Smooth muscle cell (in vitro differentiated cells): ENCODE data around the gene HSD11B1L. TPM values are rescaled to one million over a fixed set of nuclear protein-coding genes. Genes with fewer than 3 reads are reported as not detected.

ENCODE experiments used
- DNase-seq: peaks from one replicate; lab custom pipeline; 2025; ENCODE audit not compliant: unreplicated experiment; lab: John Stamatoyannopoulos, UW
- H2AFZ ChIP-seq: fragments of 200-600 bp; sonication (generic); 2 replicates; pipeline ENCODE4 v1.6.0; 2016; ENCODE audit warnings: antibody characterized with exemption, low read depth, mild to moderate bottlenecking
- H3F3A ChIP-seq: fragments of 200-600 bp; sonication (generic); 2 replicates; pipeline ENCODE4 v1.6.0; 2017; ENCODE audit warnings: antibody characterized with exemption, low read depth
- H3K27ac ChIP-seq: fragments of 200-600 bp; sonication (generic); 2 replicates; pipeline ENCODE4 v1.5.1; 2016; ENCODE audit warnings: low read depth, mild to moderate bottlenecking
- H3K27me3 ChIP-seq: fragments of 200-600 bp; sonication (generic); 2 replicates; pipeline ENCODE4 v1.6.1; 2016; ENCODE audit warnings: low read depth, mild to moderate bottlenecking
- H3K36me3 ChIP-seq: fragments of 200-600 bp; sonication (generic); 2 replicates; pipeline ENCODE4 v1.5.1; 2016; ENCODE audit warnings: low read depth
- H3K4me1 ChIP-seq: fragments of 200-600 bp; sonication (generic); 2 replicates; pipeline ENCODE4 v1.5.1; 2016; ENCODE audit warnings: low read depth
- H3K4me2 ChIP-seq: fragments of 200-600 bp; sonication (generic); 2 replicates; pipeline ENCODE4 v1.6.0; 2016; ENCODE audit warnings: mild to moderate bottlenecking
- H3K4me3 ChIP-seq: fragments of 200-600 bp; sonication (generic); 2 replicates; pipeline ENCODE4 v1.5.1; 2016; ENCODE audit warnings: mild to moderate bottlenecking
- H3K79me2 ChIP-seq: fragments of 200-600 bp; sonication (generic); 2 replicates; pipeline ENCODE4 v1.6.0; 2016; ENCODE audit warnings: low read depth, mild to moderate bottlenecking
- H3K9ac ChIP-seq: fragments of 200-600 bp; sonication (generic); 2 replicates; pipeline ENCODE4 v1.6.0; 2016; ENCODE audit warnings: low read depth
- H3K9me3 ChIP-seq: fragments of 200-600 bp; sonication (generic); replicated peaks from 2 replicates; pipeline ENCODE4 v1.5.1; 2016; ENCODE audit warnings: low read depth
- H4K20me1 ChIP-seq: fragments of 200-600 bp; sonication (generic); 2 replicates; pipeline ENCODE4 v1.6.0; 2016; ENCODE audit warnings: low read depth
- CTCF ChIP-seq: fragments of 200-600 bp; sonication (generic); IDR thresholded peaks from 2 replicates; pipeline ENCODE4 v1.5.1; 2017; ENCODE audit warnings: borderline replicate concordance, mild to moderate bottlenecking, antibody characterized with exemption; ENCODE audit not compliant: insufficient read depth, poor library complexity, severe bottlenecking
- WGBS: methylation state at CpG from one replicate; pipeline ENCODE4 v1.1.7; 2016; ENCODE audit warnings: low lambda C conversion rate; 5-methylcytosine and 5-hydroxymethylcytosine counted together
- polyA plus RNA-seq: library from polyadenylated mRNA; unstranded; fragments of >200 nt; fragmentation: Nextera tagmentation; extraction: Ambion mirVana; gene quantifications from 2 replicates; pipeline ENCODE4 v1.2.1, GENCODE V29; 2016
- total RNA-seq: library from RNA; depleted of rRNA; stranded (reverse); fragments of >200 nt; gene quantifications from 2 replicates; pipeline ENCODE4 v1.2.3, GENCODE V29; 2014

The HSD11B1L gene
- total and polyA plus RNA-seq, 2 experiments from 2014 or later = 28.0 to 28.4 TPM

GRCh38 chr19:5646703-5647102 lies 34.1 kb upstream of the HSD11B1L start:
- no peak for DNase-seq
- WGBS = 100% methylated on average over 4 of the region's 4 CpGs
- Histone ChIP-seq H3K4me3 (no peak overlapping the region), H3K9me3 (no peaks in the 10 kb centered on the region), H3K36me3 (peaks cover 9% of the 10 kb centered on the region), H2AFZ (no peak overlapping the region), H4K20me1 (peaks cover 65% of the 10 kb centered on the region), H3K9ac (no peak overlapping the region), H3K4me2 (no peak overlapping the region), H3K27ac (no peak overlapping the region), H3K4me1 (no peaks in the 10 kb centered on the region), H3K79me2 (peaks cover 56% of the 10 kb centered on the region), H3K27me3 (no peaks in the 10 kb centered on the region), H3F3A (no peaks in the 10 kb centered on the region)
- TF ChIP-seq CTCF = no peak

- no peak for TF ChIP-seq CTCF
Observed at GRCh38 chr19:5648464-5648863, 32.4 kb upstream of the HSD11B1L start.

GRCh38 chr19:5651361-5651760 lies 29.5 kb upstream of the HSD11B1L start:
- H3K36me3 ChIP-seq = peaks cover 5% of the 10 kb centered on the region

More at GRCh38 chr19:5648464-5648863, 32.4 kb upstream of the HSD11B1L start:
- H4K20me1 ChIP-seq = peaks cover 52% of the 10 kb centered on the region
- H3K9me3 ChIP-seq = no peaks in the 10 kb centered on the region
- H2AFZ ChIP-seq = no peak overlapping the region
- no peaks in the 10 kb centered on the region for H3F3A ChIP-seq
- H3K4me3 ChIP-seq = no peak overlapping the region
- WGBS = over 99% methylated on average over 11 of the region's 11 CpGs
- peaks cover 39% of the 10 kb centered on the region for H3K79me2 ChIP-seq
- no peaks in the 10 kb centered on the region for H3K4me1 ChIP-seq
- no peak for DNase-seq
- H3K36me3 ChIP-seq = peaks cover 9% of the 10 kb centered on the region
- no peaks in the 10 kb centered on the region for H3K27me3 ChIP-seq
- H3K27ac ChIP-seq = no peak overlapping the region
- no peak overlapping the region for H3K4me2 ChIP-seq
- no peak overlapping the region for H3K9ac ChIP-seq

More at GRCh38 chr19:5651361-5651760, 29.5 kb upstream of the HSD11B1L start:
- no peak for TF ChIP-seq CTCF
- Histone ChIP-seq H4K20me1 (peaks cover 23% of the 10 kb centered on the region), H3K27me3 (no peaks in the 10 kb centered on the region), H3K9ac (no peak overlapping the region), H3K27ac (no peak overlapping the region), H3K4me3 (no peak overlapping the region), H2AFZ (no peak overlapping the region), H3K4me1 (no peaks in the 10 kb centered on the region), H3F3A (no peaks in the 10 kb centered on the region), H3K4me2 (no peak overlapping the region), H3K79me2 (peaks cover 10% of the 10 kb centered on the region), H3K9me3 (no peaks in the 10 kb centered on the region)
- WGBS = 98% methylated on average over 5 of the region's 5 CpGs
- no peak for DNase-seq
